Osteocyte (in vitro differentiated cells): ENCODE measurements around the gene ADAMTS12. TPM values are rescaled to one million over a fixed set of nuclear protein-coding genes. Genes with fewer than 3 reads are reported as not detected.

Experiments
- DNase-seq: peaks from one replicate; pipeline ENCODE4 v3.0.0; 2021; ENCODE audit warnings: mixed read lengths; ENCODE audit not compliant: unreplicated experiment; ENCODE audit errors: extremely low spot score
- H3K27ac Mint-ChIP-seq: one replicate; pipeline ENCODE4 v1.8.0; 2021; ENCODE audit warnings: mild to moderate bottlenecking, mixed read lengths; ENCODE audit not compliant: unreplicated experiment
- H3K27me3 Mint-ChIP-seq: one replicate; pipeline ENCODE4 v1.8.0; 2021; ENCODE audit warnings: mixed read lengths; ENCODE audit not compliant: unreplicated experiment
- H3K36me3 Mint-ChIP-seq: one replicate; pipeline ENCODE4 v1.8.0; 2021; ENCODE audit warnings: mixed read lengths; ENCODE audit not compliant: unreplicated experiment
- H3K4me1 Mint-ChIP-seq: one replicate; pipeline ENCODE4 v1.8.0; 2021; ENCODE audit warnings: mixed read lengths; ENCODE audit not compliant: unreplicated experiment
- H3K4me3 Mint-ChIP-seq: one replicate; pipeline ENCODE4 v1.8.0; 2021; ENCODE audit warnings: mild to moderate bottlenecking, moderate library complexity, mixed read lengths; ENCODE audit not compliant: unreplicated experiment
- H3K9me3 Mint-ChIP-seq: one replicate; pipeline ENCODE4 v1.8.0; 2021; ENCODE audit warnings: mixed read lengths; ENCODE audit not compliant: unreplicated experiment
- CTCF ChIP-seq: fragments of 200-600 bp; sonication (generic); IDR thresholded peaks from 2 replicates; pipeline ENCODE4 v1.5.0; 2021; ENCODE audit warnings: antibody characterized with exemption, mild to moderate bottlenecking, moderate library complexity
- total RNA-seq: library from RNA; stranded (reverse); gene quantifications from 2 replicates; pipeline ENCODE4 v1.2.1, GENCODE V29; 2021

Gene ADAMTS12
- total RNA-seq, 1 donor from 2014 or later = 13.9 TPM

GRCh38 chr5:33748754-33749153 lies 143.0 kb downstream of the ADAMTS12 start:
- Mint-ChIP-seq H3K27ac (no peak overlapping the region), H3K4me3 (no peak overlapping the region), H3K9me3 (no peaks in the 10 kb centered on the region), H3K4me1 (no peaks in the 10 kb centered on the region), H3K36me3 (peaks cover 2% of the 10 kb centered on the region), H3K27me3 (no peaks in the 10 kb centered on the region)
- no peak for TF ChIP-seq CTCF
- no peak for DNase-seq

- peaks cover 4% of the 10 kb centered on the region for H3K4me1 Mint-ChIP-seq
- no peaks in the 10 kb centered on the region for H3K27me3 Mint-ChIP-seq
- H3K9me3 Mint-ChIP-seq = no peaks in the 10 kb centered on the region
- DNase-seq = no peak
- no peaks in the 10 kb centered on the region for H3K36me3 Mint-ChIP-seq
- no peak overlapping the region for H3K4me3 Mint-ChIP-seq
- TF ChIP-seq CTCF = no peak
- no peak overlapping the region for H3K27ac Mint-ChIP-seq
Observed at GRCh38 chr5:33745101-33745770, 146.6 kb downstream of the ADAMTS12 start.

GRCh38 chr5:33743099-33743498 lies 148.7 kb downstream of the ADAMTS12 start:
- no peak for TF ChIP-seq CTCF
- Mint-ChIP-seq H3K4me3 (no peak overlapping the region), H3K27ac (no peak overlapping the region), H3K4me1 (peaks cover 4% of the 10 kb centered on the region), H3K27me3 (no peaks in the 10 kb centered on the region), H3K9me3 (no peaks in the 10 kb centered on the region), H3K36me3 (no peaks in the 10 kb centered on the region)
- no peak for DNase-seq

- Mint-ChIP-seq H3K36me3 (no peaks in the 10 kb centered on the region), H3K27ac (no peak overlapping the region), H3K27me3 (no peaks in the 10 kb centered on the region), H3K9me3 (no peaks in the 10 kb centered on the region), H3K4me3 (no peak overlapping the region), H3K4me1 (peaks cover 4% of the 10 kb centered on the region)
- no peak for TF ChIP-seq CTCF
- no peak for DNase-seq
Observed at GRCh38 chr5:33742181-33742580, 149.6 kb downstream of the ADAMTS12 start.

GRCh38 chr5:33738967-33739366 lies 152.8 kb downstream of the ADAMTS12 start:
- DNase-seq = no peak
- H3K4me1 Mint-ChIP-seq = peaks cover 25% of the 10 kb centered on the region
- no peak overlapping the region for H3K4me3 Mint-ChIP-seq
- TF ChIP-seq CTCF = no peak
- no peaks in the 10 kb centered on the region for H3K36me3 Mint-ChIP-seq
- no peaks in the 10 kb centered on the region for H3K27me3 Mint-ChIP-seq
- H3K9me3 Mint-ChIP-seq = no peaks in the 10 kb centered on the region
- H3K27ac Mint-ChIP-seq = no peak overlapping the region
